NCI-H82 treated with DMSO at 0.1 percent for 48 hours (cell line): ENCODE results near the gene UBE2Q1.

Experiments
- DNase-seq: peaks from one replicate; lab custom pipeline; 2025; ENCODE audit not compliant: unreplicated experiment; lab: John Stamatoyannopoulos, UW

The UBE2Q1 gene

GRCh38 chr1:154557939-154558719 is at the start of gene UBE2Q1:
Gene UBE2Q1 (minus strand): TSS chr1:154558662. CDS start chr1:154558553, 109 bp downstream.
- DNase-seq = no peak

- DNase-seq = no peak
Measured at GRCh38 chr1:154607609-154608396, 49.3 kb upstream of the UBE2Q1 start, which contains the start of gene ADAR. Gene ADAR (minus strand): TSS chr1:154608186. CDS start chr1:154608006, 180 bp downstream.

GRCh38 chr1:154607106-154607608 is 48.7 kb upstream of the UBE2Q1 start:
- peak; percentile 28 for DNase-seq

- no peak for DNase-seq
Measured at GRCh38 chr1:154605534-154605933, 47.1 kb upstream of the UBE2Q1 start.

- no peak for DNase-seq
Measured at GRCh38 chr1:154603317-154603716, 44.9 kb upstream of the UBE2Q1 start.

- no peak for DNase-seq
Measured at GRCh38 chr1:154599658-154600057, 41.2 kb upstream of the UBE2Q1 start.

GRCh38 chr1:154598871-154599635 is 40.6 kb upstream of the UBE2Q1 start:
- DNase-seq = no peak

GRCh38 chr1:154595621-154596020 is 37.2 kb upstream of the UBE2Q1 start:
- DNase-seq = no peak

- no peak for DNase-seq
Measured at GRCh38 chr1:154594811-154595210, 36.3 kb upstream of the UBE2Q1 start.

GRCh38 chr1:154593390-154593789 is 34.9 kb upstream of the UBE2Q1 start:
- DNase-seq = no peak

- no peak for DNase-seq
Measured at GRCh38 chr1:154591206-154591605, 32.7 kb upstream of the UBE2Q1 start.

- DNase-seq = no peak
Measured at GRCh38 chr1:154590756-154591155, 32.3 kb upstream of the UBE2Q1 start.

GRCh38 chr1:154589780-154590179 is 31.3 kb upstream of the UBE2Q1 start:
- no peak for DNase-seq

- DNase-seq = no peak
Measured at GRCh38 chr1:154586641-154587040, 28.2 kb upstream of the UBE2Q1 start.

GRCh38 chr1:154586231-154586630 is 27.8 kb upstream of the UBE2Q1 start:
- DNase-seq = no peak

GRCh38 chr1:154584267-154584994 is 26.0 kb upstream of the UBE2Q1 start:
- no peak for DNase-seq

GRCh38 chr1:154583773-154584172 is 25.3 kb upstream of the UBE2Q1 start:
- DNase-seq = no peak

- DNase-seq = no peak
Measured at GRCh38 chr1:154582885-154583284, 24.4 kb upstream of the UBE2Q1 start.

- no peak for DNase-seq
Measured at GRCh38 chr1:154581766-154582165, 23.3 kb upstream of the UBE2Q1 start.

GRCh38 chr1:154579374-154579773 is 20.9 kb upstream of the UBE2Q1 start:
- DNase-seq = no peak

GRCh38 chr1:154578058-154578418 is 19.6 kb upstream of the UBE2Q1 start:
- DNase-seq = no peak
